Natural killer cell (primary cell): ENCODE data around the gene ETV6. TPM values are rescaled to one million over a fixed set of nuclear protein-coding genes. Genes with fewer than 3 reads are reported as not detected.

Experiments
- ATAC-seq, 3 donors: fragments of 150-1000 bp in 2 of 3; fragments of 200-7000 bp in 1 of 3; cut with Tn5 transposase; 1 replicate in 1 of 3; 2 replicates in 2 of 3; pipeline ENCODE4 v1.10.0; 2021; ENCODE audit warnings: mild to moderate bottlenecking in 2 of 3, moderate library complexity in 2 of 3
- DNase-seq, 2 donors: peaks; one replicate each; pipeline versions ENCODE4 v3.0.0 to v3.0.0-alpha.2; 2013 to 2021; ENCODE audit warnings: mixed read lengths in 1 of 2
- H3K27ac ChIP-seq: one replicate; pipeline ENCODE4 v1.5.1; 2013; ENCODE audit warnings: mild to moderate bottlenecking, low read length
- H3K27me3 ChIP-seq: one replicate; pipeline ENCODE4 v1.6.1; 2013; ENCODE audit warnings: low read length; ENCODE audit not compliant: control insufficient read depth, insufficient read depth
- H3K36me3 ChIP-seq: one replicate; pipeline ENCODE4 v1.6.1; 2013; ENCODE audit warnings: low read length; ENCODE audit not compliant: control insufficient read depth, insufficient read depth
- H3K4me1 ChIP-seq: one replicate; pipeline ENCODE4 v1.6.1; 2013; ENCODE audit warnings: low read length; ENCODE audit not compliant: control insufficient read depth, insufficient read depth
- H3K4me3 ChIP-seq: one replicate; pipeline ENCODE4 v1.5.1; 2013; ENCODE audit warnings: low read length
- H3K9me3 ChIP-seq: one replicate; pipeline ENCODE4 v1.6.1; 2013; ENCODE audit warnings: low read length; ENCODE audit not compliant: control insufficient read depth, insufficient read depth
- H3K27ac Mint-ChIP-seq, 2 donors: one replicate each; pipeline ENCODE4 v1.8.0; 2022; ENCODE audit warnings: mild to moderate bottlenecking in 2 of 2, mixed read lengths in 2 of 2, moderate library complexity in 1 of 2
- H3K27me3 Mint-ChIP-seq, 2 donors: one replicate each; pipeline ENCODE4 v1.8.0; 2022; ENCODE audit warnings: low read depth in 2 of 2, mixed read lengths in 2 of 2
- H3K36me3 Mint-ChIP-seq: one replicate; pipeline ENCODE4 v1.8.0; 2022; ENCODE audit warnings: mixed read lengths
- H3K4me1 Mint-ChIP-seq, 2 donors: one replicate each; pipeline ENCODE4 v1.8.0; 2022; ENCODE audit warnings: mixed read lengths in 2 of 2
- H3K4me3 Mint-ChIP-seq: one replicate; pipeline ENCODE4 v1.8.0; 2022; ENCODE audit warnings: mild to moderate bottlenecking, moderate library complexity, mixed read lengths
- H3K9me3 Mint-ChIP-seq, 2 donors: one replicate each; pipeline ENCODE4 v1.8.0; 2022; ENCODE audit warnings: mixed read lengths in 2 of 2
- CTCF ChIP-seq: fragments of 200-600 bp; IDR thresholded peaks from one replicate; pipeline ENCODE4 v1.8.0; 2022; ENCODE audit warnings: antibody characterized with exemption
- WGBS: methylation state at CpG from one replicate; pipeline ENCODE4 v1.1.7; 2013; ENCODE audit warnings: missing lambda C conversion rate; ENCODE audit not compliant: insufficient coverage; 5-methylcytosine and 5-hydroxymethylcytosine counted together
- intact Hi-C: fragments of 100-400 bp; cut with micrococcal nuclease; formaldehyde crosslinking; loops from one replicate; pipeline ENCODE4 v1.14.2; 2022
- total RNA-seq, 4 donors: library from RNA; stranded (reverse); fragments of 120-200 nt in 1 of 4; gene quantifications; one replicate each; pipeline versions ENCODE4 v1.2.3 to v1.2.4, GENCODE V29; 2013 to 2022

ETV6 gene
- total RNA-seq, 3 donors from 2014 or later (not counting 1 experiment from before 2014, with no cell fraction given), result 38.9 to 49.5 (median 40.6) TPM

GRCh38 chr12:11718768-11719253 is 69.3 kb downstream of the ETV6 start:
- 92% methylated on average over 6 of the region's 6 CpGs for WGBS
- TF ChIP-seq CTCF, result no peak
- H3K36me3 ChIP-seq, result no peaks in the 10 kb centered on the region
- no peak overlapping the region for H3K27ac ChIP-seq
- DNase-seq (no peak), ATAC-seq (no peak)
- H3K27ac Mint-ChIP-seq, result no peak overlapping the region
- peaks cover 33 to 47% of the 10 kb centered on the region in 2 donors for H3K4me1 Mint-ChIP-seq
- intact Hi-C loops, result no loop called here
- no peak overlapping the region for H3K4me3 Mint-ChIP-seq
- H3K36me3 Mint-ChIP-seq, result no peaks in the 10 kb centered on the region
- no peak overlapping the region for H3K4me3 ChIP-seq
- no peaks in the 10 kb centered on the region for H3K9me3 Mint-ChIP-seq
- no peaks in the 10 kb centered on the region for H3K9me3 ChIP-seq
- peaks cover 9% of the 10 kb centered on the region for H3K4me1 ChIP-seq
- H3K27me3 ChIP-seq, result no peaks in the 10 kb centered on the region
- H3K27me3 Mint-ChIP-seq, result no peaks in the 10 kb centered on the region

GRCh38 chr12:11719678-11720099 is 70.2 kb downstream of the ETV6 start:
- no peaks in the 10 kb centered on the region for H3K36me3 ChIP-seq
- H3K4me3 Mint-ChIP-seq, result no peak overlapping the region
- H3K36me3 Mint-ChIP-seq, result no peaks in the 10 kb centered on the region
- no peaks in the 10 kb centered on the region for H3K27me3 Mint-ChIP-seq
- H3K27ac Mint-ChIP-seq, result peak overlapping the region in 1 of 2 donors; percentile 15
- DNase-seq (peak in 1 of 2 donors; percentile 27), ATAC-seq (peak; percentile 48 to 74 (median 49))
- peaks cover 42 to 49% of the 10 kb centered on the region in 2 donors for H3K4me1 Mint-ChIP-seq
- H3K27ac ChIP-seq, result no peak overlapping the region
- H3K4me1 ChIP-seq, result peaks cover 14% of the 10 kb centered on the region
- no peak overlapping the region for H3K4me3 ChIP-seq
- 53% methylated on average over 10 of the region's 10 CpGs for WGBS
- H3K27me3 ChIP-seq, result no peaks in the 10 kb centered on the region
- no peaks in the 10 kb centered on the region for H3K9me3 Mint-ChIP-seq
- intact Hi-C loops, result no loop called here
- no peaks in the 10 kb centered on the region for H3K9me3 ChIP-seq
- no peak for TF ChIP-seq CTCF

- intact Hi-C loops, result no loop called here
- Mint-ChIP-seq H3K27ac (no peak overlapping the region), H3K4me1 (peaks cover 55 to 59% of the 10 kb centered on the region in 2 donors), H3K27me3 (no peaks in the 10 kb centered on the region), H3K36me3 (no peaks in the 10 kb centered on the region), H3K4me3 (no peak overlapping the region), H3K9me3 (peaks cover 0 to 3% of the 10 kb centered on the region in 2 donors)
- no peak for TF ChIP-seq CTCF
- no peak overlapping the region for H3K4me3 ChIP-seq
- DNase-seq (no peak), ATAC-seq (no peak)
- H3K27ac ChIP-seq, result no peak overlapping the region
- H3K4me1 ChIP-seq, result peaks cover 22% of the 10 kb centered on the region
- no peaks in the 10 kb centered on the region for H3K27me3 ChIP-seq
- peaks cover 4% of the 10 kb centered on the region for H3K9me3 ChIP-seq
- WGBS, result 100% methylated on average over 1 of the region's 2 CpGs
- H3K36me3 ChIP-seq, result no peaks in the 10 kb centered on the region
Observed at GRCh38 chr12:11722071-11722470, 72.6 kb downstream of the ETV6 start.

GRCh38 chr12:11722578-11723138 is 73.2 kb downstream of the ETV6 start:
- peaks cover 0 to 3% of the 10 kb centered on the region in 2 donors for H3K9me3 Mint-ChIP-seq
- no peak overlapping the region for H3K27ac Mint-ChIP-seq
- Histone ChIP-seq H3K36me3 (no peaks in the 10 kb centered on the region), H3K27ac (no peak overlapping the region), H3K27me3 (no peaks in the 10 kb centered on the region), H3K9me3 (peaks cover 4% of the 10 kb centered on the region), H3K4me3 (no peak overlapping the region), H3K4me1 (peaks cover 28% of the 10 kb centered on the region)
- peaks cover 59 to 63% of the 10 kb centered on the region in 2 donors for H3K4me1 Mint-ChIP-seq
- TF ChIP-seq CTCF, result no peak
- 89% methylated on average over 8 of the region's 8 CpGs for WGBS
- intact Hi-C loops, result no loop called here
- no peaks in the 10 kb centered on the region for H3K36me3 Mint-ChIP-seq
- no peak overlapping the region for H3K4me3 Mint-ChIP-seq
- no peak for DNase-seq
- ATAC-seq, result no peak
- H3K27me3 Mint-ChIP-seq, result no peaks in the 10 kb centered on the region
